Anterior cingulate cortex (tissue), 58 donors: Measurements from ENCODE around the gene PLK3.

Experiments used
- DNase-seq, 58 donors: peaks; one replicate each; lab custom pipeline; 2025; lab: John Stamatoyannopoulos, UW

PLK3 gene

GRCh38 chr1:44848456-44849181 lies 48.4 kb downstream of the PLK3 start:
- DNase-seq: peak in 29 of 58 donors; percentile 8 to 79 (median 26)

GRCh38 chr1:44849575-44850132 lies 49.5 kb downstream of the PLK3 start:
- no peak for DNase-seq

GRCh38 chr1:44851308-44851707 lies 51.1 kb downstream of the PLK3 start:
- DNase-seq: no peak

- DNase-seq: no peak
These were observed 53.0 kb downstream of the PLK3 start for GRCh38 chr1:44853201-44853600.

- DNase-seq: peak in 1 of 58 donors; percentile 5
These were observed 54.8 kb downstream of the PLK3 start for GRCh38 chr1:44854970-44855369.
